ENCODE measurements around the gene FAM184A.
"Not testable (repeated sequence)": the region's sequence is repeated elsewhere in the genome, so short reads cannot be mapped to it uniquely, and the experiment has no call there.

Gene FAM184A

GRCh38 chr6:119015165-119015564 lies 63.3 kb downstream of the FAM184A start:
- DNase-seq: not testable (repeated sequence)

GRCh38 chr6:119012521-119012920 lies 65.9 kb downstream of the FAM184A start:
- DNase-seq: no peak

- DNase-seq: not testable (repeated sequence)
Observed at GRCh38 chr6:119009266-119009665, 69.2 kb downstream of the FAM184A start.

GRCh38 chr6:119006974-119007373 lies 71.5 kb downstream of the FAM184A start:
- no peak for DNase-seq

GRCh38 chr6:119002069-119002468 lies 76.4 kb downstream of the FAM184A start:
- no peak for DNase-seq

- DNase-seq: no peak
Observed at GRCh38 chr6:118999494-119000040, 78.9 kb downstream of the FAM184A start.

GRCh38 chr6:118997426-118997825 lies 81.0 kb downstream of the FAM184A start:
- DNase-seq: not testable (repeated sequence)

GRCh38 chr6:118996289-118996820 lies 82.1 kb downstream of the FAM184A start:
- DNase-seq: no peak

- no peak for DNase-seq
Observed at GRCh38 chr6:118993803-118994251, 84.6 kb downstream of the FAM184A start.

GRCh38 chr6:118993358-118993757 lies 85.1 kb downstream of the FAM184A start:
- DNase-seq: no peak

GRCh38 chr6:118992186-118992795 lies 86.2 kb downstream of the FAM184A start:
- no peak for DNase-seq

- DNase-seq: no peak
Observed at GRCh38 chr6:118986312-118986711, 92.2 kb downstream of the FAM184A start.

GRCh38 chr6:118985123-118985830 lies 93.2 kb downstream of the FAM184A start:
- no peak for DNase-seq

GRCh38 chr6:118984342-118984741 lies 94.1 kb downstream of the FAM184A start:
- DNase-seq: no peak

- no peak for DNase-seq
Observed at GRCh38 chr6:118982575-118982911, 95.9 kb downstream of the FAM184A start.

GRCh38 chr6:118981884-118982574 lies 96.4 kb downstream of the FAM184A start:
- DNase-seq: peak in 1 of 14 donors; percentile 2

- DNase-seq: no peak
Observed at GRCh38 chr6:118980063-118980462, 98.4 kb downstream of the FAM184A start.

- DNase-seq: no peak
Observed at GRCh38 chr6:118974790-118975189, 103.7 kb downstream of the FAM184A start.

GRCh38 chr6:118971682-118972081 lies 106.8 kb downstream of the FAM184A start:
- DNase-seq: no peak

GRCh38 chr6:118970866-118971265 lies 107.6 kb downstream of the FAM184A start:
- DNase-seq: no peak

GRCh38 chr6:118968416-118968815 lies 110.0 kb downstream of the FAM184A start:
- no peak for DNase-seq

- DNase-seq: no peak
Observed at GRCh38 chr6:118967239-118967638, 111.2 kb downstream of the FAM184A start.

GRCh38 chr6:118965843-118966370 lies 112.6 kb downstream of the FAM184A start:
- no peak for DNase-seq
